Spleen (tissue), 7 donors: ENCODE measurements around the gene GPD2.

Experiments
- POLR2A ChIP-seq, 3 donors: fragments of 450-650 bp; IDR thresholded peaks; one replicate each; pipeline ENCODE4 v1.5.1; 2017; ENCODE audit warnings: antibody characterized with exemption in 3 of 3, mild to moderate bottlenecking in 1 of 3
- TF ChIP-seq, protein P1 (sequence below), 11 experiments: fragments of 200-600 bp in 7 of 11; fragments of 450-650 bp in 4 of 11; sonication (generic) in 4 of 11; IDR thresholded peaks in 8 of 11; conservative IDR thresholded peaks in 3 of 11; 1 replicate in 7 of 11; 2 replicates in 4 of 11; pipeline versions ENCODE4 v1.4.0 to v1.8.0; 2016 to 2021; ENCODE audit warnings: antibody characterized with exemption in 11 of 11, inconsistent platforms in 4 of 11, mild to moderate bottlenecking in 1 of 11
- donor health status: DM: no; HTN: no; CAD: no; lungs with moderate emphysema.
- donor health status: DM: no; HTN: no; CAD: no.
- donor health status: DM: no; HTN: no; CAD: no.

DNA sequence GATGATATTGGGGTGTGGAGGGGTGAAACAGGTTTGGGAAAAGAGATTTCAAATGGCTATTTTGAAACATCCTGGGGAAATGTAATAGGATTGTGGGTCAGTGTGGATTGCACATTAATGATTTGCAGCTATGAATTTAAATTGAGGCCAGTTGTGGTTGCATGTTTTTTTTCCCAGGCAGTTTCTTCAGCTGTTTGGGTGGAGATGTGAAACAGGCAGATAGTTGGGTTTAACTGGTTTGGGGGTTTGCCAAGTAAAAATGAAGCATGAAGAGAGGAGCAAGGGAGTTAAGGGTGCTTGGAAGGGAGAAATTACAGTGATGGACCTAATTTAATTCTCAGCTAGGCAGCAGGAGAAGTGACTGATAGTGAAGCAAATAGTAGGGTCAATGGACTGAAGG lies 16.8 kb downstream of the GPD2 start:
- TF ChIP-seq, protein P1, sequence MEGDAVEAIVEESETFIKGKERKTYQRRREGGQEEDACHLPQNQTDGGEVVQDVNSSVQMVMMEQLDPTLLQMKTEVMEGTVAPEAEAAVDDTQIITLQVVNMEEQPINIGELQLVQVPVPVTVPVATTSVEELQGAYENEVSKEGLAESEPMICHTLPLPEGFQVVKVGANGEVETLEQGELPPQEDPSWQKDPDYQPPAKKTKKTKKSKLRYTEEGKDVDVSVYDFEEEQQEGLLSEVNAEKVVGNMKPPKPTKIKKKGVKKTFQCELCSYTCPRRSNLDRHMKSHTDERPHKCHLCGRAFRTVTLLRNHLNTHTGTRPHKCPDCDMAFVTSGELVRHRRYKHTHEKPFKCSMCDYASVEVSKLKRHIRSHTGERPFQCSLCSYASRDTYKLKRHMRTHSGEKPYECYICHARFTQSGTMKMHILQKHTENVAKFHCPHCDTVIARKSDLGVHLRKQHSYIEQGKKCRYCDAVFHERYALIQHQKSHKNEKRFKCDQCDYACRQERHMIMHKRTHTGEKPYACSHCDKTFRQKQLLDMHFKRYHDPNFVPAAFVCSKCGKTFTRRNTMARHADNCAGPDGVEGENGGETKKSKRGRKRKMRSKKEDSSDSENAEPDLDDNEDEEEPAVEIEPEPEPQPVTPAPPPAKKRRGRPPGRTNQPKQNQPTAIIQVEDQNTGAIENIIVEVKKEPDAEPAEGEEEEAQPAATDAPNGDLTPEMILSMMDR (IDR thresholded peaks at IDR 0.05 in 8 of 11, conservative IDR thresholded peaks at IDR 0.05 in 3 of 11), result no peak
- TF ChIP-seq POLR2A (IDR thresholded peaks at IDR 0.05), result no peak
